GM12801 (cell line): ENCODE measurements around the gene PRKCA.

ENCODE experiments used
- CTCF ChIP-seq: IDR thresholded peaks from one replicate; pipeline ENCODE4 v1.5.1; 2011; ENCODE audit warnings: control low read depth; ENCODE audit not compliant: insufficient read length; ENCODE audit errors: extremely low read depth

The PRKCA gene

GRCh38 chr17:66469890-66470289 lies 167.5 kb downstream of the PRKCA start:
- TF ChIP-seq CTCF = no peak

- TF ChIP-seq CTCF = no peak
These were observed 169.7 kb downstream of the PRKCA start for GRCh38 chr17:66472123-66472522.

- TF ChIP-seq CTCF = no peak
These were observed 171.8 kb downstream of the PRKCA start for GRCh38 chr17:66474258-66474657.

GRCh38 chr17:66474806-66475497 lies 172.5 kb downstream of the PRKCA start:
- no peak for TF ChIP-seq CTCF

GRCh38 chr17:66476014-66476413 lies 173.6 kb downstream of the PRKCA start:
- no peak for TF ChIP-seq CTCF

GRCh38 chr17:66477615-66478283 lies 175.3 kb downstream of the PRKCA start:
- TF ChIP-seq CTCF = no peak

- TF ChIP-seq CTCF = no peak
These were observed 177.8 kb downstream of the PRKCA start for GRCh38 chr17:66480243-66480642.
